GM18868 (cell line): ENCODE data around the gene BRIX1.
A peak's percentile ranks its signal among the peaks of the same experiment; 100 is the strongest.
"Not testable (repeated sequence)": the region's sequence is repeated elsewhere in the genome, so short reads cannot be mapped to it uniquely, and the experiment has no call there.

Experiments used
- ATAC-seq: cut with Tn5 transposase; IDR thresholded peaks from one replicate; pipeline ENCODE4 v1.9.1; 2021; ENCODE audit warnings: mild to moderate bottlenecking, moderate library complexity; ENCODE audit not compliant: unreplicated experiment

The BRIX1 gene

GRCh38 chr5:34913072-34913471, 2.4 kb upstream of the BRIX1 start:
- no peak for ATAC-seq

DNA sequence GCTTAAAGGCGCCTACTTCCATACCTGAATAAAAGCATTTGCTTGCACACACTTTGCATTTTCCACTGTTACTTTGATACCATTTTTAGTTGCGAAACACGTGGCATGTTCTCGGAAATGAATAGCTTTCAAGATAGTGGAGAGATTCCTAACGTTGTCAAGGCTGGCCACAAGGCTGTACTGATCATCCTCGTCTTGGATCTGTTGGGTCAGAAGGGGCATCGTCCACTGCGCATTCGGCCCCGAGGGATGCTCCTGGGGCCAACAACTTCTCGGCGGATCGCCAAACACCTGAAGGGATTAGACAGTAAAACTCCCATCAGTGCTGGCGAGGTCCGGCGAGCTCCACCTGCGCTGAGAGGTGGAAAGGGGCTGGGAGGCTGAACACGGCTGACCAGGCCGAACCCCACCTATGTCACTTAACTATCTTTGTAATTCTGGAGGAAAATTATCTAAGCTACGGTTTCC, 806 bp upstream of the BRIX1 start:
- peak; percentile 3 for ATAC-seq

DNA sequence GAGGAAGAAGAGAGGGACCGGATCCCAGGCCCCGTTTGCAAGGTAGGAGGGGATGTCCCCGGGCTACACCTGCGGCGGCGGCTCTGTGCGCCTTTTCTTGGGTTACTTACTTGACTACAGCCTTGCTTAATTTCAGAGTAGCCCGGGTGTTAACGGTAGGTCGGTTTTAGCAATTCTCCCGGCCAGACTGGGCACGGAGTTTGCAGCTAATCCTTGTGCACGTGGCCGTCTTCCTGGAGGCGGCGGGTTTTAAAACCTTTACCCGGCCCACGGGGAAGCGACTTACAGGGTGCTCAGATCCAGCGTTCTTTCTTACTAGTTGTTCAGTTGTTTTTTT, 313 bp downstream of the BRIX1 start:
- ATAC-seq, result peak; percentile 7

DNA sequence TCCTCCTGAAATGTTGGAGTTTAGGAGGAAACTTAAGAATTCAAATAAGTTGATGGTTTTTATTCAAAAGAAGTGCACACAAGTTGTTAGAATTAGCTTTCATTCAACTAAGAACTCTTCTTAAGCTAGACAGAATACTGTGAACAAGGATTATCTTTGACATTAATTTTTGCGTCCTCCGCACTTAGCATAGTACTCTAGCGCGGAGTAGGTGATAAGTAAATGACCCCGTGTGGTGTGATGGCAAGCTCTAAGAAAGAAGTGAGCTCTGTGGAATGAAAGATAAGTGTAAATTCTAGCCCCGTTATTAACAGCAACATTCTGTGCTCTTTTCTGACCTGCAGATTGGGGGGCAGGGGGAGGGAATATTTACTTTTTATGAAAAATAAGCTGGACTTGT, 1.0 kb downstream of the BRIX1 start:
- ATAC-seq, result no peak

DNA sequence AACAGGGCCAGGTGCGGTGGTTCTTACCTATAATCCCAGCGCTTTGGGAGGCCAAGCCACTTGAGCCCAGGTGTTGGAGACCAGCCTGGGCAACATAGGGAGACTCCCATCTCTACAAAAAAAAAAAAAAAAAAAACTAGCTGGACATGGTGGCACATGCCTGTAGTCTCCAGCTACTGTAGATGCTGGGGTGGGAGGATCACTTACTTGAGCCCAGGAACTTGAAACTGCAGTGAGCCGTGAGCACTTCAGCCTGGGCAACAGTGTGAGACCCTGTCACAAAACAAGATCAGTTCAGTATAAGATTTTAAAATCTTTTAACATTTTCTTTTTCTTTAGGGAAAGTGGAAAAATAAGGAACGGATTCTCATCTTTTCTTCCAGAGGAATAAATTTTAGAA, 2.5 kb downstream of the BRIX1 start:
- no peak for ATAC-seq

DNA sequence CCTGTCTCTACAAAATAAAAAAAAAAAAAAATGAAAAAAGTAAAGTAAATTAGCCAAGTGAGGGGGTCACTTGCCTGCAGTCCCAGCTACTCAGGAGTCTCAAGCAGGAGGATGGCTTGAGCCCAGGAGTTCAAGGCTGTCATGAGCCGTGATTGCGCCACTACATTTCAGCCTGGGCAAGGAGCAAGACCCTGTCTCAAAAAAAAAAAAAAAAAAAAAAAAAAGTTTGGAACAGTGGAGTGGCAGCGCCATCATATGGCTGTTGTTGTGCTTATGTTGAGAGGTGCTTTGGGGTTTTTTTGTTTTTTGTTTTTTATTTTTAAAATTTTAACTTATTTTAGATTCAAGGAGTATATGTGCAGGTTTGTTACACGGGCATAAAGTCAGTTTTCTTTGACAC, 3.6 kb downstream of the BRIX1 start:
- ATAC-seq, result no peak

DNA sequence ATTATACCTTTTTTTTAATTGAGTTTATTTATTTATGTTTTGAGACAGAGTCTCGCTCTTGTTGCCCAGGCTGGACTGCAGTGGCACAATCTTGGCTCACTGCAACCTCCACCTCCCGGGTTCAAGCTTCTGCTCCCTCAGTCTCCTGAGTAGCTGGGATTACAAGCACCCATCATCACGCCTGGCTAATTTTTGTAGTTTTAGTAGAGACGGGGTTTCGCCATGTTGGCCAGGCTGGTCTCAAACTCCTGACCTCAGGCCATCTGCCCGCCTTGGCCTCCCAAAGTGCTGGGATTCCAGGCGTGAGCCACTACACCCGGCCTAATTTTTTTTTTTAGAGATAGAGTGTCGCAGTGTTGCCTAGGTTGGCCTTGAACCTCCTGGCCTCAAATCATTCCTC, 7.7 kb downstream of the BRIX1 start:
- not testable (repeated sequence) for ATAC-seq

- ATAC-seq, result peak; percentile 63
Measured at GRCh38 chr5:34923694-34924461, 8.4 kb downstream of the BRIX1 start.

- ATAC-seq, result no peak
Measured at GRCh38 chr5:34924462-34924765, 8.9 kb downstream of the BRIX1 start.

DNA sequence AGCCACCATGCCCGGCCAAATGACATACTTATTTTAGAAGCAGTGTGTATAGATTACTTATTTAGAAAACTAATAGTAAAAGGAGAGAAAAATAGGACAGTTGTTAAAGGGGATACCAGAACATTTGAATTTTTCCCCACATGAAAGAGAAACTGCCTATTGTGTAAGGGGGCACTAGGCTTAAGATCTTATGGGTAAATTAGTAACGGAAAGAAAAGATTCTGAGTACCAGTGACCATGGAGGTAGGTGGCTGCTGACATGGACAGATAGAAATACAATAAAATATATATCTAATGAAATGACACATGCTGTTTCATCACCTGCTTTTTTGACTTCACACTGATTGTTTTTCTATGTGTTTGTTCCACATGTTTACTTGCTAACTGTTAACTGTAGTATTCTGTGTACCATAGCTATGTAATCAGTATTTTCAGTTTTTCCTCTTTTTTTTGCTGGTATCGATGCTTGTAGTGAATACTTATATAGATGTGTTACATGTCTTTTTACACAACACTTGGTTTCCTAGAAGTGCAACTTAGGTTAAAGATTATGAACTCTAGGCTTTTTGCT, 10.9 kb downstream of the BRIX1 start:
- no peak for ATAC-seq

DNA sequence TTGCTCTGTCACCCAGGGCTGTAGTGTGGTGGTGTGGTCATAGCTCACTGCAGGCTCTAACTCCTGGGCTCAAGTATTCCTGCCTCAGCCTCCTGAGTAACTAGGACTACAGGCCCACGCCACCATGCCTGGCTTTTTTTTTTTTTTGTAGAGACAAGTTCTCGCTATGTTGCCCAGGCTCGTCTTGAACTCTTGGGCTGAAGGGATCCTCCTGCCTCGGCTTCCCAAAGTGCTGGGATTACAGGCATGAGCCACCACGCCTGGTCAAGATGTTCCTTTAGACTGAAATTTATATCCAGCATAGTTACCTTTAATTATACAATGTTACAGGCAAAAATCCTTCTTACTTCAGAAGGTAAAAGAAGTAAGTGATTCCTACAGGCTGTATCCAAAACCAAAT, 12.3 kb downstream of the BRIX1 start:
- no peak for ATAC-seq

DNA sequence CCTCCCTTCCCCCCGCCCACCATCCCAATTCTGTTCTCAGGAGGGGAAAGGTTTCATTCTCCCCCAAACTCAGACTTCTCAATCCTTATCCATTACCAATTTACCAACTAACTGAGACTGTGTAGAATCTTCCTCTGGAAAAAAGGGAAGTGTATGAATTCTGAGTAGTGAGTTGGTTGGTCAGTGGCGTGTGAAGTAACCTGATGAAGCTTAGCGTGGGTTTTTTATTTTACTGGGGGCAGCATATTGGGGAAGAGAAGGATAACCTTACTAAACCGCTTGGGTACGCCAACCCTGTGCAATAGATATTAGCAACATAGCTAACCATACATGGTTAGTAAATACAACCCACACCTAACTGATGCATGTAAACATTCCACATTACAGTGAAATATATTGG, 12.8 kb downstream of the BRIX1 start:
- no peak for ATAC-seq

DNA sequence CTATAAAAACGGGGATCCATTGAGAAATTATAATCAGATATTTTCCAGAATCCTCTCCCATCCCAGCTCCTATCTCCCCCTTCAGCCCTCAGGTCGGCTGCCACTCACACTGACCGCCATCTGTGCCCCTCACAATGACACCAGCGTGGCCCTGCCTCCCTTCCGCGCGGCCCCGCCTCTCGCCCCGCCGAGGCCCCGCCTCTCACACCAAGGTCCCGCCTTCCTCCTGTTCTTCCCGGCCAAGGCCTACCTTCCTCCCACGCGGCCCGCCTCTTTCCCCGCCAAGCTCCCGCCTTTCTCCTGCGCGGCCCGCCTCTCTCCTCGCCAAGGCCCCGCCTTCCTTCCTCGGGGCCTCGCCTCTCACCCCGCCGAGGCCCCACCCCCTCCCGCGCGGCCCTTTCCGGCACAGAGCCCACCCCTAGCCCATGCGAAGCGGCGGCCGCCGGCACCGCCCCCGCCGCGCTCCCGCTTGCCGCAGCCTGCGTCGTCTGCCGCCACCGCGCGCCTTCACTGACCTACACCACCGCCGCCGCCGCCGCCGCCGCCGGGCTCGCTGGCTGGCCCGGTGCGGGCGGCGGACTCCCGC, 13.7 kb downstream of the BRIX1 start, which contains the start of gene DNAJC21:
DNAJC21 (plus strand) TSS at position 426 of the 586 bp plus-strand sequence. CDS start 261 bp downstream, outside the sequence.
- peak; percentile 84 for ATAC-seq

- peak; percentile 79 for ATAC-seq
Measured at GRCh38 chr5:34929720-34930461, 14.4 kb downstream of the BRIX1 start.

- no peak for ATAC-seq
Measured at GRCh38 chr5:34930462-34930844, 14.9 kb downstream of the BRIX1 start.

DNA sequence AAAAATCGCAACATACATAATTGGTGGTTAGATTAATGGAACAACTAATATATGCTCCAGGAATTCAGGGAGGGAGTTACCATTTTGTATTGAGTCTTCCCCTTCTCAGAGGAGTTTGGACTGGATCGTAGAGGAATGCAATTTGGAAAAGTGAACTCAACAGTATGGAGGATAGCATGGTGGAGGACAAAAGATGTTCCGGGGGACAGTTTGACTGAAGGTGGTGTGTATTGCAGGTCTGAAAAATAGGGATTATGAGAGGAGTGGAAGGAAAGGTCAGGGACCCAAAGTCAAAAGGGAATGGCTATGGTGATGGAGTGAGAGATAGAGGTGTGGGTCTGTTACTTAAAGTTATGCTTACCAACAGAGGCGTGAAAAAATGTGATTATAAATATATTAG, 15.4 kb downstream of the BRIX1 start:
- ATAC-seq, result no peak

DNA sequence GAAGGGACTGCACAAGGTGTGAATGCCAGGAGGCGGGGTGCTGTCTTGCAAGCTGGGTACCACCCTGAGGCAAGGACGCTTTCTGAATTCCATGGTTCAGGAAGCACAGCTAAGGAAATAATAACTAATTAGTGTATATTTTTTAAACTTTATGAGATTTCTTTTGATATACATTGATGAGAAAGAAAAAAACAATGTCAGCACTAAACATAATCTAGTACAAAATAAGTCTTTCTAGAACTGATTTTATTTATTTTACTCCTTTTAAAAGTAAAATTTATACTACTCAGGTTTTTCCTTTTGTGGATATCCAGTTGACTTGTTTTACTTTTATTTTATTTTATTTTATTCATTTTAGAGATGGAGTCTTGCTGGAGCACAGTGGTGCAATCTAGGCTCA, 17.4 kb downstream of the BRIX1 start:
- no peak for ATAC-seq

GRCh38 chr5:34941936-34942335, 26.4 kb downstream of the BRIX1 start:
- no peak for ATAC-seq

DNA sequence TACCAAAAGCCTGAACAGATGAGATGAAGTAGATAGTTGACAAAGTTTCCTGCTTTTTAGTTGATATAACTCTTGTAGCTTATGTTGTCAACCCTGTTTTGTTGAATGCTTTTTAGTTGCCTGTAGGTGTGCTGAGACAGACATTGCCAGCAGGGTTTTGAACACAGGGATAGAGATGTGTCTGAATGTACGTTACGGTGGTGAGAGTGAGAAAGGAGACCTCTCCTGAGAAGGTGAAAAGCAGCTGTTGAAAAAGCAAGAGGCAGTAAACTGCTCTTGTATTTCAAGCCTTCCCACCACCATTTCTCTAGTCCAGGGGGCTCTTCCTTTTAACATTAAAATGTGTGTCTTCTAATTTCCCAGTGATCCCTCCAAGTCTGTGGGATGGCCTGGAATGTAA, 28.5 kb downstream of the BRIX1 start:
- no peak for ATAC-seq

DNA sequence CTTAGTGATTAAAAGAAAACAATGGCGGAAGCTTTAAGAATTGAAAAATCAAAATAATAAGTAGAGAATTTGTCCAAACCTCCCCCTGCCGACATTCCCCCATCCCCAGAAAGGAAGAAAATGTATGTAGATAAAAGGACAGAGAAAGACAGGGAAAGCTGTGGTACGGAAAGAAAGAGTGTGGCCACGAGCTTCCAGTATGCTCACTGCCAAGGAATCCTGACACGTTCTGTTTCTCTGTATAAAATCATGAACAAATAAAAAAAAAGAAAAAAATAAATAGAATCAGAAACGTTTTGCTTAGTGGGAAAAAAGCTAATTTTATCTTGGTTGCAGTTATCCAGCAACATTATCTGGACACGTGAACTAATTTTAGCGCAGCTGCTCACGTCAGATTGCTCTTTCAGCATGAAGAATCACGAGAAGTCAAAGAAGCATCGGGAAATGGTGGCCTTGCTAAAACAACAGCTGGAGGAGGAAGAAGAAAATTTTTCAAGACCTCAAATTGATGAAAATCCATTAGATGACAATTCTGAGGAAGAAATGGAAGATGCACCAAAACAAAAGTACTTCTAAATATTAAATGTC, 29.0 kb downstream of the BRIX1 start:
- no peak for ATAC-seq

- ATAC-seq, result no peak
Measured at GRCh38 chr5:34957321-34957720, 41.8 kb downstream of the BRIX1 start.
